Neural cell (in vitro differentiated cells): ENCODE results near the gene TMEM135. TPM values are rescaled to one million over a fixed set of nuclear protein-coding genes. Genes with fewer than 3 reads are reported as not detected.
A peak's percentile ranks its signal among the peaks of the same experiment; 100 is the strongest.
"Not testable (repeated sequence)": the region's sequence is repeated elsewhere in the genome, so short reads cannot be mapped to it uniquely, and the experiment has no call there.

Experiments
- H2AFZ ChIP-seq: fragments of 200-600, 300-800 bp; sonication (generic), shearing (Covaris generic); 2 replicates; pipeline ENCODE4 v1.6.0; 2014; ENCODE audit warnings: low read depth, mild to moderate bottlenecking, antibody characterized with exemption, low read length, moderate library complexity
- H3F3A ChIP-seq: fragments of 200-600 bp; shearing (Covaris generic); 2 replicates; pipeline ENCODE4 v1.6.1; 2016; ENCODE audit warnings: mild to moderate bottlenecking, moderate library complexity, mixed read lengths, antibody characterized with exemption, low read length; ENCODE audit not compliant: insufficient read depth, poor library complexity, severe bottlenecking
- H3K27ac ChIP-seq: fragments of 200-600, 300-800 bp; sonication (generic), shearing (Covaris generic); 2 replicates; pipeline ENCODE4 v1.5.1; 2014; ENCODE audit warnings: mild to moderate bottlenecking, low read length, moderate library complexity
- H3K27me3 ChIP-seq: fragments of 300-800, 200-600 bp; sonication (generic), shearing (Covaris generic); 2 replicates; pipeline ENCODE4 v1.6.0; 2014; ENCODE audit warnings: mild to moderate bottlenecking, low read depth, low read length, moderate library complexity; ENCODE audit not compliant: insufficient read depth
- H3K36me3 ChIP-seq: fragments of 300-800, 200-600 bp; sonication (generic), shearing (Covaris generic); 2 replicates; pipeline ENCODE4 v1.5.1; 2014; ENCODE audit warnings: mild to moderate bottlenecking, antibody characterized with exemption, low read length, moderate library complexity; ENCODE audit not compliant: insufficient read depth
- H3K4me2 ChIP-seq: fragments of 300-800, 200-600 bp; sonication (generic), shearing (Covaris generic); 2 replicates; pipeline ENCODE4 v1.6.0; 2014; ENCODE audit warnings: mild to moderate bottlenecking, low read length
- H3K4me3 ChIP-seq: fragments of 300-800, 200-600 bp; sonication (generic), shearing (Covaris generic); 2 replicates; pipeline ENCODE4 v1.5.1; 2014; ENCODE audit warnings: mild to moderate bottlenecking, low read length, moderate library complexity
- H3K79me2 ChIP-seq: fragments of 200-600 bp; shearing (Covaris generic); replicated peaks from 2 replicates; pipeline ENCODE4 v1.6.0; 2014; ENCODE audit warnings: mild to moderate bottlenecking, low read length, moderate library complexity; ENCODE audit not compliant: insufficient read depth
- H3K9ac ChIP-seq: fragments of 300-800, 200-600 bp; sonication (generic), shearing (Covaris generic); 2 replicates; pipeline ENCODE4 v1.6.1; 2016; ENCODE audit warnings: mild to moderate bottlenecking, low read length, mixed read lengths
- H3K9me2 ChIP-seq: fragments of 200-600 bp; shearing (Covaris generic); 2 replicates; pipeline ENCODE4 v1.6.1; 2016; ENCODE audit warnings: mild to moderate bottlenecking, low read length, mixed read lengths; ENCODE audit not compliant: insufficient read depth
- H3K9me3 ChIP-seq: fragments of 200-600, 300-800 bp; sonication (generic), shearing (Covaris generic); 2 replicates; pipeline ENCODE4 v1.6.1; 2016; ENCODE audit warnings: mild to moderate bottlenecking, mixed run types, low read length, moderate library complexity, mixed read lengths
- H4K20me1 ChIP-seq: fragments of 200-600 bp; shearing (Covaris generic); 2 replicates; pipeline ENCODE4 v1.6.1; 2016; ENCODE audit warnings: mild to moderate bottlenecking, mixed run types; ENCODE audit not compliant: insufficient read depth
- CTCF ChIP-seq: fragments of 450-650 bp; IDR thresholded peaks from 2 replicates; pipeline ENCODE4 v1.5.1; 2014; ENCODE audit warnings: antibody characterized with exemption, mild to moderate bottlenecking, moderate library complexity; ENCODE audit not compliant: poor library complexity, severe bottlenecking
- EP300 ChIP-seq: fragments of 450-650 bp; conservative IDR thresholded peaks from 2 replicates; pipeline ENCODE4 v1.6.1; 2014; ENCODE audit warnings: antibody characterized with exemption, mild to moderate bottlenecking, moderate library complexity; ENCODE audit not compliant: poor library complexity, severe bottlenecking
- EZH2 ChIP-seq: fragments of 200-600, 300-800 bp; shearing (Covaris generic), sonication (generic); IDR thresholded peaks from 2 replicates; pipeline ENCODE4 v1.6.1; 2014; ENCODE audit warnings: antibody characterized with exemption, low read length, borderline replicate concordance, mild to moderate bottlenecking; ENCODE audit not compliant: insufficient read depth, poor library complexity, severe bottlenecking
- MXI1 ChIP-seq: fragments of 450-650 bp; conservative IDR thresholded peaks from 2 replicates; pipeline ENCODE4 v1.6.1; 2014; ENCODE audit warnings: antibody characterized with exemption, mild to moderate bottlenecking; ENCODE audit not compliant: poor library complexity, severe bottlenecking
- POLR2AphosphoS5 ChIP-seq: IDR thresholded peaks from 2 replicates; pipeline ENCODE4 v1.6.1; 2012
- RAD21 ChIP-seq: fragments of 450-650 bp; conservative IDR thresholded peaks from 2 replicates; pipeline ENCODE4 v1.6.1; 2014; ENCODE audit warnings: antibody characterized with exemption, mild to moderate bottlenecking, moderate library complexity
- SMC3 ChIP-seq: fragments of 450-650 bp; conservative IDR thresholded peaks from 2 replicates; pipeline ENCODE4 v1.6.1; 2014; ENCODE audit warnings: antibody characterized with exemption, mild to moderate bottlenecking, moderate library complexity; ENCODE audit not compliant: poor library complexity
- TAF1 ChIP-seq: IDR thresholded peaks from 2 replicates; pipeline ENCODE4 v1.6.1; 2012; ENCODE audit warnings: low read depth
- polyA plus RNA-seq: library from polyadenylated mRNA; depleted of rRNA; stranded (reverse); fragments of >200 nt; gene quantifications from 2 replicates; pipeline ENCODE4 v1.2.3, GENCODE V29; 2014
- TF ChIP-seq, protein P1 (sequence below): IDR thresholded peaks from 2 replicates; pipeline ENCODE4 v1.6.1; 2012; ENCODE audit warnings: borderline replicate concordance

The TMEM135 gene
- polyA plus RNA-seq, 1 donor from 2014 or later = 15.6 TPM

- Histone ChIP-seq H3K4me2 (no peak overlapping the region), H3K27ac (no peak overlapping the region), H3K9ac (no peak overlapping the region), H2AFZ (no peak overlapping the region), H3K79me2 (no peaks in the 10 kb centered on the region), H3K27me3 (no peaks in the 10 kb centered on the region), H3F3A (no peaks in the 10 kb centered on the region), H3K9me3 (no peaks in the 10 kb centered on the region), H3K4me3 (no peak overlapping the region), H3K9me2 (no peaks in the 10 kb centered on the region), H3K36me3 (no peaks in the 10 kb centered on the region), H4K20me1 (no peaks in the 10 kb centered on the region)
- TF ChIP-seq MXI1 (no peak), CTCF (no peak), EZH2 (no peak), SMC3 (no peak), RAD21 (no peak), TAF1 (no peak), EP300 (no peak), POLR2AphosphoS5 (no peak)
- TF ChIP-seq, protein P1, sequence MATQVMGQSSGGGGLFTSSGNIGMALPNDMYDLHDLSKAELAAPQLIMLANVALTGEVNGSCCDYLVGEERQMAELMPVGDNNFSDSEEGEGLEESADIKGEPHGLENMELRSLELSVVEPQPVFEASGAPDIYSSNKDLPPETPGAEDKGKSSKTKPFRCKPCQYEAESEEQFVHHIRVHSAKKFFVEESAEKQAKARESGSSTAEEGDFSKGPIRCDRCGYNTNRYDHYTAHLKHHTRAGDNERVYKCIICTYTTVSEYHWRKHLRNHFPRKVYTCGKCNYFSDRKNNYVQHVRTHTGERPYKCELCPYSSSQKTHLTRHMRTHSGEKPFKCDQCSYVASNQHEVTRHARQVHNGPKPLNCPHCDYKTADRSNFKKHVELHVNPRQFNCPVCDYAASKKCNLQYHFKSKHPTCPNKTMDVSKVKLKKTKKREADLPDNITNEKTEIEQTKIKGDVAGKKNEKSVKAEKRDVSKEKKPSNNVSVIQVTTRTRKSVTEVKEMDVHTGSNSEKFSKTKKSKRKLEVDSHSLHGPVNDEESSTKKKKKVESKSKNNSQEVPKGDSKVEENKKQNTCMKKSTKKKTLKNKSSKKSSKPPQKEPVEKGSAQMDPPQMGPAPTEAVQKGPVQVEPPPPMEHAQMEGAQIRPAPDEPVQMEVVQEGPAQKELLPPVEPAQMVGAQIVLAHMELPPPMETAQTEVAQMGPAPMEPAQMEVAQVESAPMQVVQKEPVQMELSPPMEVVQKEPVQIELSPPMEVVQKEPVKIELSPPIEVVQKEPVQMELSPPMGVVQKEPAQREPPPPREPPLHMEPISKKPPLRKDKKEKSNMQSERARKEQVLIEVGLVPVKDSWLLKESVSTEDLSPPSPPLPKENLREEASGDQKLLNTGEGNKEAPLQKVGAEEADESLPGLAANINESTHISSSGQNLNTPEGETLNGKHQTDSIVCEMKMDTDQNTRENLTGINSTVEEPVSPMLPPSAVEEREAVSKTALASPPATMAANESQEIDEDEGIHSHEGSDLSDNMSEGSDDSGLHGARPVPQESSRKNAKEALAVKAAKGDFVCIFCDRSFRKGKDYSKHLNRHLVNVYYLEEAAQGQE = no peak
These were observed 46.4 kb upstream of the TMEM135 start for GRCh38 chr11:86991341-86991740.

GRCh38 chr11:86992340-86992739, 45.4 kb upstream of the TMEM135 start:
- H3K4me2 ChIP-seq, H3K9ac ChIP-seq, H3K9me2 ChIP-seq, H3K27me3 ChIP-seq, H3K79me2 ChIP-seq, H4K20me1 ChIP-seq, H3K36me3 ChIP-seq, H3K9me3 ChIP-seq, H2AFZ ChIP-seq, H3K4me3 ChIP-seq, H3F3A ChIP-seq, H3K27ac ChIP-seq: not testable (repeated sequence)

GRCh38 chr11:86993031-86993430, 44.7 kb upstream of the TMEM135 start:
- H4K20me1 ChIP-seq = no peaks in the 10 kb centered on the region
- H3K36me3 ChIP-seq = no peaks in the 10 kb centered on the region
- H3K9ac ChIP-seq = no peak overlapping the region
- no peaks in the 10 kb centered on the region for H3K9me3 ChIP-seq
- H3K9me2 ChIP-seq = no peaks in the 10 kb centered on the region
- no peaks in the 10 kb centered on the region for H3F3A ChIP-seq
- no peak overlapping the region for H3K4me2 ChIP-seq
- H3K27me3 ChIP-seq = no peaks in the 10 kb centered on the region
- no peak for TF ChIP-seq EP300
- no peak for TF ChIP-seq MXI1
- no peak for TF ChIP-seq RAD21
- H2AFZ ChIP-seq = peak overlapping the region; percentile 10
- no peak overlapping the region for H3K27ac ChIP-seq
- no peaks in the 10 kb centered on the region for H3K79me2 ChIP-seq
- H3K4me3 ChIP-seq = no peak overlapping the region
